Activated naive CD4-positive, alpha-beta T cell treated with anti-CD3 and anti-CD28 coated beads, Interleukin-2, amount 50 U/mL, for 24 hours (primary cell): ENCODE data around the gene SMIM33.
"Not testable (repeated sequence)": the region's sequence is repeated elsewhere in the genome, so short reads cannot be mapped to it uniquely, and the experiment has no call there.

Source experiments
- H3K27ac Mint-ChIP-seq: one replicate; pipeline ENCODE4 v1.8.0; 2021; ENCODE audit warnings: mild to moderate bottlenecking, mixed read lengths
- H3K27me3 Mint-ChIP-seq: one replicate; pipeline ENCODE4 v1.8.0; 2021; ENCODE audit warnings: mixed read lengths
- H3K36me3 Mint-ChIP-seq: one replicate; pipeline ENCODE4 v1.8.0; 2021; ENCODE audit warnings: mixed read lengths
- H3K4me1 Mint-ChIP-seq: one replicate; pipeline ENCODE4 v1.8.0; 2021; ENCODE audit warnings: mixed read lengths
- H3K4me3 Mint-ChIP-seq: one replicate; pipeline ENCODE4 v1.8.0; 2021; ENCODE audit warnings: mild to moderate bottlenecking, mixed read lengths
- H3K9me3 Mint-ChIP-seq: one replicate; pipeline ENCODE4 v1.8.0; 2021; ENCODE audit warnings: mixed read lengths

SMIM33 gene

GRCh38 chr5:139494256-139494655, 23.5 kb downstream of the SMIM33 start:
- Mint-ChIP-seq H3K4me3 (no peak overlapping the region), H3K36me3 (no peaks in the 10 kb centered on the region), H3K9me3 (no peaks in the 10 kb centered on the region), H3K4me1 (peaks cover 24% of the 10 kb centered on the region), H3K27ac (no peak overlapping the region), H3K27me3 (no peaks in the 10 kb centered on the region)

DNA sequence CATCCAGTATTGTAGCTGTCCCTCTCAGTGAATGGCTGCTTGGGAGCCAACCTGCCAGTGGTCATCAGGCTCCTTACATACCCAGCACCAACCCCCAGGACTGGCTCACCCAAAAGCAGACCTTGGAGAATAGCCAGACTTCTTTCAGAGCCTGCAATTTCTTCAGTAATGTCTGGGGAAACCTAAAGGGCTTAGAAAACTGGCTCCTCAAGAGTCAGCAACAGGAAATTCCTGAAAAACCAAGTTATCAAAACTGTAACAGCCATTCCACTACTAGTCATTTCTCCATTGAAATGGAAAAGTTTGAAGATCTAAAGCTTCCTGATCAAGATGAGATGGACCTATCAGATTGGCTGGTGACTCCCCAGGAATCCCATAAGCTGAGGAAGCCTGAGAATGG, 24.0 kb downstream of the SMIM33 start:
- Mint-ChIP-seq H3K36me3 (no peaks in the 10 kb centered on the region), H3K9me3 (no peaks in the 10 kb centered on the region), H3K27ac (no peak overlapping the region), H3K4me1 (peaks cover 24% of the 10 kb centered on the region), H3K4me3 (no peak overlapping the region), H3K27me3 (no peaks in the 10 kb centered on the region)

DNA sequence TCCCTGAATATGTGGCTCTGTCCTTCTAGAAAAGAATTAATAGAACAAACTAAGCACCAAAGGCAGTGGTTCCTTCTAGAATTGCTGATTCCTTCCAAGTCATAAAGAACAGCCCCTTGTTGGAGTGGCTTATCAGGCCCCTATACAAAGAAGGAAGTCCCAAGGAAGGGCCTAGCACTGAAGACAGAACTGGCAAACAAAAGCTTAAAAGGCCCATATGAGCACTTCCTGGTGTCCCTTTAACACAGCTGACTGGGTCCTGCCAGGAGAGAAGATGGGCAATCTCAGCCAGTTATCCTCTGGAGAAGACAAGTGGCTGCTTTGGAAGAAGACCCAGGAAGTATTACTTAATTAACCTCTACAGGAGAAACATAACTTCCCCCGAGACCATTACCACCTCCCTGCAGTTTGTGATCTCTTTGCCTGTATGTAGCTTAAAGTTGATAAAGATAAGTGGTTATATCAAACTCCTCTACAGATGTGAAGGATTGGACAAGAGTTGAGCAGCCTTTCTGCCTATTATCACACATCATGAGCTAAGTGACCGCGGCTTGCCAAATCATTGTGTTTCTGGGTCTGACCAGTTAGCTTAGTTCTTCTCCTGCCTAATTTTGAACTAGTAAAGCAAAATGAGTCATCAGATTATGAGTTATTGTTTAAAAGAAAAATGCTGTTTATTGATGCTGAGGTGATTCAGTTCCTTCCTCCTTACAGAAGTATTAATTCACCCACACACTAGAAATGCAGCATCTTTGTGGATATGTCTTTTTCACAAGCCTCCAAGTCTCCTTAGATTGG, 25.0 kb downstream of the SMIM33 start:
- Mint-ChIP-seq H3K9me3 (no peaks in the 10 kb centered on the region), H3K27ac (peak overlapping the region; percentile 4), H3K4me3 (no peak overlapping the region)

DNA sequence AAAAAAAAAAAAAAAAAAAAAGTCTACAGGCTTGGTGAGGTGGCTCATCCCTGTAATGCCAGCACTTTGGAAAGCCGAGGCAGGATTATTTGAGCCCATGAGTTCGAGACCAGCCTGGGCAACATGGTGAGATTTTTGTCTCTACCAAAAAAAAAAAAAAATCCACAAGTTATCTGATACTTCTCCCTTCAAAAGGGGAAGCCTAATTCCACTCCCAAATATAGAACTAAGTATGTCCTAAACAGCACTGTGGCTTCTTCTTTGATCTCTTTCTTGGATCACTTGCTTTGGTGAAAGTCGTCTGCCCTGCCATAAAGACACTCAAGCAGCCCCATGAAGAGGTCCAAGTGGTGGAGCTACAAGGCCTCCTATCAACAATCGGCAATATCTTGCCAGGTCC, 30.6 kb downstream of the SMIM33 start:
- Mint-ChIP-seq H3K4me1 (no peaks in the 10 kb centered on the region), H3K36me3 (no peaks in the 10 kb centered on the region), H3K27me3 (no peaks in the 10 kb centered on the region), H3K27ac (no peak overlapping the region), H3K4me3 (no peak overlapping the region), H3K9me3 (no peaks in the 10 kb centered on the region)

More for the DNA sequence above, 25.0 kb downstream of the SMIM33 start:
- peaks cover 24% of the 10 kb centered on the region for H3K4me1 Mint-ChIP-seq
- no peaks in the 10 kb centered on the region for H3K27me3 Mint-ChIP-seq
- no peaks in the 10 kb centered on the region for H3K36me3 Mint-ChIP-seq

DNA sequence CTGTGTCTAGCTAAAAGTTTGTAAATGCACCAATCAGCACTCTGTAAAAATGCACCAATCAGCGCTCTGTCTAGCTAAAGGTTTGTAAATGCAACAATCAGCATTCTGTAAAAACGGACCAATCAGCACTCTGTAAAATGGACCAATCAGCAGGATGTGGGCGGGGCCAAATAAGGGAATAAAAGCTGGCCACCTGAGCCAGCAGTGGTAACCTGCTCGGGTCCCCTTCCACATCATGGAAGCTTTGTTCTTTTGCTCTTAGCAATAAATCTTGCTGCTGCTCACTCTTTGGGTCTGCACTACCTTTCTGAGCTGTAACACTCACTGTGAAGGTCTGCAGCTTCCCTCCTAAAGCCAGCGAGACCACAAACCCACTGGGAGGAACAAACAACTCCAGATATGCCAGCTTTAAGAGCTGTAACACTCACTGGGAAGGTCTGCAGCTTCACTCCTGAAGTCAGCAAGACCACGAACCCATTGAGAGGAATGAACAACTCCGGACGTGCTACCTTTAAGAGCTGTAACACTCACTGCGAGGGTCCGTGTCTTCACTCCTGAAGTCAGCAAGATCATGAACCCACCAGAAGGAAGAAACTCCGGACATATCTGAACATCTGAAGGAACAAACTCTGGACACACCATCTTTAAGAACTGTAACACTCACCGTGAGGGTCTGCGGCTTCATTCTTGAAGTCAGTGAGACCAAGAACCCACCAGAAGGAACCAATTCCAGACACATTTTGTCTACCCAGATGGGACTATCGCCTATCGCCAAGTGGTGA, 32.4 kb downstream of the SMIM33 start:
- H3K27me3 Mint-ChIP-seq, H3K4me1 Mint-ChIP-seq, H3K27ac Mint-ChIP-seq, H3K4me3 Mint-ChIP-seq, H3K36me3 Mint-ChIP-seq, H3K9me3 Mint-ChIP-seq: not testable (repeated sequence)

DNA sequence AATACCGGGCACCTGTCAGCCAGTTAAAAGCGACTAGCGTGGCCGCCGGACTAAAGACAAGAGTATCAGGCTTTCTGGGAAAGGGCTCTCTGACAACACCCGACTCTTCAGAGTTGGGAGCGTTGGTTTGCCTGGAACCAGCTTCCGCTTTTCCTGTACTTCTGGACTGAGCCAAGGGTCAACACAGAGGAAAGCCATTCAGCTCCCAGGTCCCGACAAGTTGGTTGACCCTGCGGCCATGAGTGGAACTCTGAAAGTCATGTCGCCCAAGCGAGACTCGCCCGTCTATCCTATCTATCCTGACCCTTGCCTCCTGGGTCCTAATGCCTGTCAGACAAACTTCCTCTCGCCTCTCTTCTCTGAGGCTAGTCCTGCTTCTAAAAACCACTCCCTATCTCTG, 33.1 kb downstream of the SMIM33 start:
- H3K27ac Mint-ChIP-seq, H3K27me3 Mint-ChIP-seq: not testable (repeated sequence)

GRCh38 chr5:139504722-139505121, 33.9 kb downstream of the SMIM33 start:
- not testable (repeated sequence) for H3K4me1 Mint-ChIP-seq, H3K4me3 Mint-ChIP-seq, H3K36me3 Mint-ChIP-seq, H3K27ac Mint-ChIP-seq, H3K9me3 Mint-ChIP-seq, H3K27me3 Mint-ChIP-seq

More for the DNA sequence above, 33.1 kb downstream of the SMIM33 start:
- not testable (repeated sequence) for H3K36me3 Mint-ChIP-seq, H3K9me3 Mint-ChIP-seq, H3K4me3 Mint-ChIP-seq, H3K4me1 Mint-ChIP-seq

- no peaks in the 10 kb centered on the region for H3K9me3 Mint-ChIP-seq
- no peak overlapping the region for H3K27ac Mint-ChIP-seq
- peaks cover 42% of the 10 kb centered on the region for H3K4me1 Mint-ChIP-seq
- H3K27me3 Mint-ChIP-seq = no peaks in the 10 kb centered on the region
- H3K36me3 Mint-ChIP-seq = no peaks in the 10 kb centered on the region
- peak overlapping the region; percentile 40 for H3K4me3 Mint-ChIP-seq
These were observed 42.1 kb downstream of the SMIM33 start for GRCh38 chr5:139512786-139513390.

- H3K9me3 Mint-ChIP-seq, H3K36me3 Mint-ChIP-seq, H3K4me3 Mint-ChIP-seq, H3K27me3 Mint-ChIP-seq: not testable (repeated sequence)
- peak overlapping the region; percentile 52 for H3K27ac Mint-ChIP-seq
- peaks cover 44% of the 10 kb centered on the region for H3K4me1 Mint-ChIP-seq
These were observed 42.6 kb downstream of the SMIM33 start for GRCh38 chr5:139513434-139513833.

- Mint-ChIP-seq H3K4me3 (no peak overlapping the region), H3K27ac (peak overlapping the region; percentile 52), H3K9me3 (no peaks in the 10 kb centered on the region), H3K36me3 (no peaks in the 10 kb centered on the region), H3K4me1 (peaks cover 47% of the 10 kb centered on the region), H3K27me3 (no peaks in the 10 kb centered on the region)
These were observed 43.2 kb downstream of the SMIM33 start for GRCh38 chr5:139513852-139514485.

DNA sequence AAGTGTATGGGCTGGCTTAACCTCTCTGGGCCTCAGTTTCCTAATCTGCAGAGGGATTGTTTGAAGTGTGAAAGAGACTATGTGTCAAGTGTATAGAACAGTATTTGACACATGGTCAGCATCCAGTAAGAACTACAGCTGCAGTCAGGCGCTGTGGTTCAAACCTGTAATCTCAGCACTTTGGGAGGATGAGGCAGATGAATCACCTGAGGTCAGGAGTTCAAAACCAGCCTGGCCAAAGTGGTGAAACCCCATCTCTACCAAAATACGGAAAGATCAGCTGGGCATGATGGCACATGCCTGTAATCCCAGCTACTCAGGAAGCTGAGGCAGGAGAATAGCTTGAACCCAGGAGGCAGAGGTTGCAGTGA, 43.7 kb downstream of the SMIM33 start:
- no peak overlapping the region for H3K27ac Mint-ChIP-seq
- peaks cover 49% of the 10 kb centered on the region for H3K4me1 Mint-ChIP-seq
- H3K9me3 Mint-ChIP-seq = no peaks in the 10 kb centered on the region
- H3K4me3 Mint-ChIP-seq = no peak overlapping the region
- H3K36me3 Mint-ChIP-seq = no peaks in the 10 kb centered on the region
- no peaks in the 10 kb centered on the region for H3K27me3 Mint-ChIP-seq

DNA sequence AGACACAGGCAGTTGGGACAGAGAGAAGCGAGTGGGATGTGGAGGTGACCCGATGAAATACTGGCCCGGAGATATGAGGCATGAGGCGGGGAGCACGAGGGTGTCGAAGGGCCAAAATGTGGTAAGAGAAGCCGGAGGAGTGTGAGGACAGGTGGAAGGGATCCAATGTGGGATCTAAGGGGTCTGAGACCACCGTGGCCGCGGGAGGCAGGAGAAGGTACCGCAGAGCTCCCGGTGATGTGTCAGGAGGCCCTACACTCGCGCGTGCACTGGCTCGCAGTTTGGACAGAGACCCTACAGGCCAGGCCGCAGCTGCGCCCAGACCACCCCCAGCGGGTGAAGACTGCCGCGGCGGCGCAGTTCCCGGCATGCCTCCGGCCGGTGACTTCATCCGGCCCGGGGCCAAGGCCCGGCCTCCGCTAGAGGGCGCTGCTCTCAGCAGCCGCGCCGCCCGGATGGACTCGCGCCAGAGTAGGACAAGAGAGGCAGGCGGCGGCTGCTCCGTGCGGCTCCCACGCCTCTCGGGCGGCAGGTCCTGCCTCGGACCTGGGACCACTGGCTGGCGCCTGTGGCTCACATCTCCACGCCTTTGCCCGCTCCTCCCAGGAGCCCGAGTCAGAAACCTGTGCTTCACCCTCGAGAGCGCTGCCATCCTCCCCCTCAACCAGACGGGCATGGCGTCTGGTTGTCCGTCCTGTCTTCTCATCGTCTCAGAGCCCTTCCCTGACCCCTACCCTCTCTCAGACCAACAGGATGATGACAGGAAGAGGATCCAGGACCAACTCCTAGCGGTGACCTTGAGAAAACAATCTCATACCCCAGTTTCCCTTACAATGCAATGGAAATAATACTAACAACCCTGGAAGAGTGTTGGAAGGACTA, 47.1 kb downstream of the SMIM33 start:
- Mint-ChIP-seq H3K4me1 (peaks cover 18% of the 10 kb centered on the region), H3K4me3 (peak overlapping the region; percentile 83), H3K27me3 (no peaks in the 10 kb centered on the region)

More for the DNA sequence above, 47.1 kb downstream of the SMIM33 start:
- peak overlapping the region; percentile 93 for H3K27ac Mint-ChIP-seq
- no peaks in the 10 kb centered on the region for H3K9me3 Mint-ChIP-seq
- no peaks in the 10 kb centered on the region for H3K36me3 Mint-ChIP-seq
